ENCODE data around the gene MAN1A1. TPM values are rescaled to one million over a fixed set of nuclear protein-coding genes. Genes with fewer than 3 reads are reported as not detected.
"Not testable (repeated sequence)": the region's sequence is repeated elsewhere in the genome, so short reads cannot be mapped to it uniquely, and the experiment has no call there.

MAN1A1 gene
- total RNA-seq, 1 experiment from 2014 or later = 0.06 TPM

GRCh38 chr6:119157506-119157815, 192.1 kb downstream of the MAN1A1 start:
- Histone ChIP-seq H3K4me3 (ENCODE audit: low read depth, low read length, poor library complexity, severe bottlenecking) (no peak overlapping the region), H3K27me3 (replicated peaks; ENCODE audit: insufficient read depth, low read depth, low read length, poor library complexity) (peaks cover 3% of the 10 kb centered on the region), H3K36me3 (ENCODE audit: insufficient read depth, low read length, poor library complexity, severe bottlenecking) (no peaks in the 10 kb centered on the region), H3K27ac (ENCODE audit: low read depth, low read length, poor library complexity, severe bottlenecking) (no peak overlapping the region), H3K4me1 (ENCODE audit: insufficient read depth, low read length, poor library complexity, severe bottlenecking) (peaks cover 6% of the 10 kb centered on the region), H3K9me3 (ENCODE audit: low read depth, low read length, poor library complexity, severe bottlenecking) (no peaks in the 10 kb centered on the region)
- intact Hi-C loops (cut with micrococcal nuclease; ENCODE audit: unreplicated experiment) = no loop called here
- POLR2A ChIA-PET (ENCODE audit: low non-redundant PET) = no interaction called here
- DNase-seq (ENCODE audit: low spot score) = no peak
- no TSS peak for BruUV-seq (replicated peaks)
- CTCF ChIA-PET = no interaction called here
- no peak for TF ChIP-seq EZH2 (IDR thresholded peaks at IDR 0.05; ENCODE audit: borderline replicate concordance, low read depth, low read length, poor library complexity, severe bottlenecking)
- TF ChIP-seq CTCF (conservative IDR thresholded peaks at IDR 0.05; ENCODE audit: low read depth, low read length) = no peak

- Histone ChIP-seq H3K4me3 (ENCODE audit: low read depth, low read length, poor library complexity, severe bottlenecking) (no peak overlapping the region), H3K4me1 (ENCODE audit: insufficient read depth, low read length, poor library complexity, severe bottlenecking) (peaks cover 6% of the 10 kb centered on the region), H3K27ac (ENCODE audit: low read depth, low read length, poor library complexity, severe bottlenecking) (no peak overlapping the region), H3K36me3 (ENCODE audit: insufficient read depth, low read length, poor library complexity, severe bottlenecking) (no peaks in the 10 kb centered on the region), H3K27me3 (replicated peaks; ENCODE audit: insufficient read depth, low read depth, low read length, poor library complexity) (peaks cover 3% of the 10 kb centered on the region), H3K9me3 (ENCODE audit: low read depth, low read length, poor library complexity, severe bottlenecking) (no peaks in the 10 kb centered on the region)
- TF ChIP-seq CTCF (conservative IDR thresholded peaks at IDR 0.05; ENCODE audit: low read depth, low read length) = no peak
- TF ChIP-seq EZH2 (IDR thresholded peaks at IDR 0.05; ENCODE audit: borderline replicate concordance, low read depth, low read length, poor library complexity, severe bottlenecking) = no peak
- no TSS peak for BruUV-seq (replicated peaks)
- peak; percentile 35 for DNase-seq (ENCODE audit: low spot score)
- intact Hi-C loops (cut with micrococcal nuclease; ENCODE audit: unreplicated experiment) = no loop called here
- ChIA-PET CTCF (no interaction called here), POLR2A (ENCODE audit: low non-redundant PET) (no interaction called here)
These were observed 192.6 kb downstream of the MAN1A1 start for GRCh38 chr6:119156757-119157505.

DNA sequence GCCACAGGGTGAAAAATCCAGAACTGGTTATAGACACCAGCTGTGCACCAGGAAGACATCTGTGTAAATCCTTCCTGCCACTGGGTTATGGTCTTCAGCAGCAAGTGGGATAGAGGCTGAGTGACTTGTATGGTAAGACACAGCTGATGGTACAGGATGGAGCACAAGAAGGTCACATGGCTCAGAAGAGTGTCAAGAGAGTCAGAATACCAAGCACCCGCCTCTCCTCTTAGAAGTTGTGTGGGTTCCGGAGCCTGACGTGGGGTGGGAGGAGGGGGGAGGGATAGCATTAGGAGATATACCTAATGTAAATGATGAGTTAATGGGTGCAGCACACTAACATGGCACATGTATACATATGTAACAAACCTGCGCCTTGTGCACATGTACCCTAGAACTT, 193.5 kb downstream of the MAN1A1 start:
- intact Hi-C loops (cut with micrococcal nuclease; ENCODE audit: unreplicated experiment); CTCF ChIA-PET; H3K27ac ChIP-seq (ENCODE audit: low read depth, low read length, poor library complexity, severe bottlenecking); H3K4me1 ChIP-seq (ENCODE audit: insufficient read depth, low read length, poor library complexity, severe bottlenecking); H3K27me3 ChIP-seq (replicated peaks; ENCODE audit: insufficient read depth, low read depth, low read length, poor library complexity); H3K9me3 ChIP-seq (ENCODE audit: low read depth, low read length, poor library complexity, severe bottlenecking); DNase-seq (ENCODE audit: low spot score); H3K36me3 ChIP-seq (ENCODE audit: insufficient read depth, low read length, poor library complexity, severe bottlenecking); BruUV-seq (replicated peaks); H3K4me3 ChIP-seq (ENCODE audit: low read depth, low read length, poor library complexity, severe bottlenecking); POLR2A ChIA-PET (ENCODE audit: low non-redundant PET): not testable (repeated sequence)

DNA sequence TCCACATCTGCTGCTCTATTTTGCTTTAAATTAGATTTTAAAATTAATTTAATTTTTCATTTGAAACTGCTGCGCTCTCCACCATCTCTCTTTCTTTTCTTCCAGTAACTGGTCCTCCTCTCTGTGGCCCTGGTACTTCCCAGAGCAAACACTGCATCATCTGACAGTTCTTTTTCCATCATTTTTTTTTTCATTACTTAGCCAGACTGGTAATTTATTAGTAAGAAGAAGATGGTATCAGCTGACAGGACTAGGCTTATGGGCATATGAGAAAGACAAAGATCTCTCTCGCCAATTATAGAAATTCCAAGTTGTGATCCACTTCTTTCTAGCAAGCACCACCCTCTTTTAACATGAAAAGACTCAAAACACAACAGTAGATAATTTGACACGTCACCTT, 197.4 kb downstream of the MAN1A1 start:
- ChIA-PET POLR2A (ENCODE audit: low non-redundant PET) (no interaction called here), CTCF (no interaction called here)

More for the DNA sequence above, 197.4 kb downstream of the MAN1A1 start:
- no peak for TF ChIP-seq CTCF (conservative IDR thresholded peaks at IDR 0.05; ENCODE audit: low read depth, low read length)
- no peak for TF ChIP-seq EZH2 (IDR thresholded peaks at IDR 0.05; ENCODE audit: borderline replicate concordance, low read depth, low read length, poor library complexity, severe bottlenecking)
- Histone ChIP-seq H3K36me3 (ENCODE audit: insufficient read depth, low read length, poor library complexity, severe bottlenecking) (no peaks in the 10 kb centered on the region), H3K27ac (ENCODE audit: low read depth, low read length, poor library complexity, severe bottlenecking) (no peak overlapping the region), H3K27me3 (replicated peaks; ENCODE audit: insufficient read depth, low read depth, low read length, poor library complexity) (peaks cover 3% of the 10 kb centered on the region), H3K9me3 (ENCODE audit: low read depth, low read length, poor library complexity, severe bottlenecking) (no peaks in the 10 kb centered on the region), H3K4me3 (ENCODE audit: low read depth, low read length, poor library complexity, severe bottlenecking) (no peak overlapping the region), H3K4me1 (ENCODE audit: insufficient read depth, low read length, poor library complexity, severe bottlenecking) (peaks cover 2% of the 10 kb centered on the region)
- BruUV-seq (replicated peaks) = no TSS peak
- intact Hi-C loops (cut with micrococcal nuclease; ENCODE audit: unreplicated experiment) = no loop called here
- DNase-seq (ENCODE audit: low spot score) = no peak

All from A673 (cell line).